Activated CD8-positive, alpha-beta T cell treated with anti-CD3 and anti-CD28 coated beads for 36 hours (primary cell): ENCODE results near the gene NFIA. TPM values are rescaled to one million over a fixed set of nuclear protein-coding genes. Genes with fewer than 3 reads are reported as not detected.

Experiments used
- ATAC-seq: fragments of 200-7000 bp; cut with Tn5 transposase; one replicate; pipeline ENCODE4 v1.10.0; 2021; ENCODE audit warnings: mild to moderate bottlenecking, moderate library complexity
- CTCF ChIA-PET: fragments of 350-600 bp; sonication (Branson Sonifier 250); formaldehyde crosslinking; loops from one replicate; lab custom pipeline; 2021; ENCODE audit warnings: antibody characterized with exemption; lab: Charles Lee
- POLR2A ChIA-PET: fragments of 350-600 bp; sonication (Branson Sonifier 250); formaldehyde crosslinking; loops from one replicate; lab custom pipeline; 2021; ENCODE audit warnings: antibody characterized with exemption; lab: Charles Lee
- DNase-seq: peaks from one replicate; pipeline ENCODE4 v3.0.0-alpha.2; 2020
- H3K27ac Mint-ChIP-seq: one replicate; pipeline ENCODE4 v1.8.0; 2021; ENCODE audit warnings: mild to moderate bottlenecking, mixed read lengths
- H3K27me3 Mint-ChIP-seq: one replicate; pipeline ENCODE4 v1.8.0; 2021; ENCODE audit warnings: mixed read lengths
- H3K36me3 Mint-ChIP-seq: one replicate; pipeline ENCODE4 v1.8.0; 2021; ENCODE audit warnings: low read depth, mixed read lengths
- H3K4me1 Mint-ChIP-seq: one replicate; pipeline ENCODE4 v1.8.0; 2021; ENCODE audit warnings: low read depth, mixed read lengths
- H3K4me3 Mint-ChIP-seq: one replicate; pipeline ENCODE4 v1.8.0; 2021; ENCODE audit warnings: mild to moderate bottlenecking, moderate library complexity, mixed read lengths
- H3K9me3 Mint-ChIP-seq: one replicate; pipeline ENCODE4 v1.8.0; 2021; ENCODE audit warnings: mixed read lengths
- intact Hi-C: fragments of 100-400 bp; cut with micrococcal nuclease; formaldehyde crosslinking; loops from one replicate; pipeline ENCODE4 v1.10.0; 2022
- total RNA-seq, 2 experiments: library from RNA; stranded (reverse); gene quantifications; one replicate each; pipeline ENCODE4 v1.2.3, GENCODE V29; 2021
- TF ChIP-seq, protein P1 (sequence below): fragments of 200-600 bp; IDR thresholded peaks from one replicate; pipeline ENCODE4 v1.8.0; 2022; ENCODE audit warnings: antibody characterized with exemption, mild to moderate bottlenecking

Gene NFIA
- total RNA-seq, 2 experiments from 2014 or later, result 1.9 to 2.4 TPM

- CTCF ChIA-PET, result no interaction called here
- Mint-ChIP-seq H3K4me3 (no peak overlapping the region), H3K36me3 (no peaks in the 10 kb centered on the region), H3K27me3 (no peaks in the 10 kb centered on the region), H3K27ac (no peak overlapping the region), H3K4me1 (no peaks in the 10 kb centered on the region), H3K9me3 (no peaks in the 10 kb centered on the region)
- ATAC-seq (no peak), DNase-seq (no peak)
- POLR2A ChIA-PET, result no interaction called here
- intact Hi-C loops, result no loop called here
- TF ChIP-seq, protein P1, sequence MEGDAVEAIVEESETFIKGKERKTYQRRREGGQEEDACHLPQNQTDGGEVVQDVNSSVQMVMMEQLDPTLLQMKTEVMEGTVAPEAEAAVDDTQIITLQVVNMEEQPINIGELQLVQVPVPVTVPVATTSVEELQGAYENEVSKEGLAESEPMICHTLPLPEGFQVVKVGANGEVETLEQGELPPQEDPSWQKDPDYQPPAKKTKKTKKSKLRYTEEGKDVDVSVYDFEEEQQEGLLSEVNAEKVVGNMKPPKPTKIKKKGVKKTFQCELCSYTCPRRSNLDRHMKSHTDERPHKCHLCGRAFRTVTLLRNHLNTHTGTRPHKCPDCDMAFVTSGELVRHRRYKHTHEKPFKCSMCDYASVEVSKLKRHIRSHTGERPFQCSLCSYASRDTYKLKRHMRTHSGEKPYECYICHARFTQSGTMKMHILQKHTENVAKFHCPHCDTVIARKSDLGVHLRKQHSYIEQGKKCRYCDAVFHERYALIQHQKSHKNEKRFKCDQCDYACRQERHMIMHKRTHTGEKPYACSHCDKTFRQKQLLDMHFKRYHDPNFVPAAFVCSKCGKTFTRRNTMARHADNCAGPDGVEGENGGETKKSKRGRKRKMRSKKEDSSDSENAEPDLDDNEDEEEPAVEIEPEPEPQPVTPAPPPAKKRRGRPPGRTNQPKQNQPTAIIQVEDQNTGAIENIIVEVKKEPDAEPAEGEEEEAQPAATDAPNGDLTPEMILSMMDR, result no peak
Measured at GRCh38 chr1:61120998-61121397, 38.6 kb downstream of the NFIA start.

DNA sequence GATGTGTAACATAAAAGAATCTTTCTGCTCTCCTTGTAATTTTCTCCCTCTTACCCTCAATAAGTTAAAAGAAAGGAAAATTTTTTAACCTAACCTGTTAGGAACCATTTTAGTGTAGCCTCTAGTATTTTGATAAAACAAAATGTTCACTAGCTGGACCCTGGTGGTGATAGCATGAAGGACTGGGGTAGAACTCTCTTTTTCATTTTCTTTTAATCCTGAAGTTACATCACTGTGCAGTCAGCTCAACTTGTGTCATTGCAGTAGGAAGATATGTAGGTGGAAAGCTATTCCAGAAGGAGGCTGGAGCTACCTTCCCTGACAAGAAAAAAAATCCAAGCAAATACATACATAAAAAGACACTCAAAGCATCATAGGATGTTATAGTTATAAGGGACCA lies 39.3 kb downstream of the NFIA start:
- intact Hi-C loops, result no loop called here
- no peak overlapping the region for H3K27ac Mint-ChIP-seq
- TF ChIP-seq, protein P1, result no peak

GRCh38 chr1:61122389-61122788 lies 40.0 kb downstream of the NFIA start:
- Mint-ChIP-seq H3K4me3 (no peak overlapping the region), H3K4me1 (no peaks in the 10 kb centered on the region), H3K27me3 (no peaks in the 10 kb centered on the region), H3K27ac (no peak overlapping the region), H3K9me3 (no peaks in the 10 kb centered on the region), H3K36me3 (no peaks in the 10 kb centered on the region)
- TF ChIP-seq, protein P1, result no peak
- ChIA-PET CTCF (no interaction called here), POLR2A (interaction anchor here (1.4 kb wide), 1 partner anchor 18 kb away, joined by 3 read pairs; no protein-coding TSS in a partner anchor)
- ATAC-seq (no peak), DNase-seq (no peak)
- intact Hi-C loops, result no loop called here

More for the DNA sequence above, 39.3 kb downstream of the NFIA start:
- Mint-ChIP-seq H3K36me3 (no peaks in the 10 kb centered on the region), H3K4me1 (no peaks in the 10 kb centered on the region), H3K27me3 (no peaks in the 10 kb centered on the region), H3K4me3 (no peak overlapping the region), H3K9me3 (no peaks in the 10 kb centered on the region)
- CTCF ChIA-PET, result no interaction called here
- no peak for ATAC-seq
- POLR2A ChIA-PET, result interaction anchor here (1.4 kb wide), 1 partner anchor 19 kb away, joined by 3 read pairs; no protein-coding TSS in a partner anchor
- DNase-seq, result no peak

GRCh38 chr1:61123326-61123725 lies 41.0 kb downstream of the NFIA start:
- H3K4me1 Mint-ChIP-seq, result no peaks in the 10 kb centered on the region
- CTCF ChIA-PET, result no interaction called here

DNA sequence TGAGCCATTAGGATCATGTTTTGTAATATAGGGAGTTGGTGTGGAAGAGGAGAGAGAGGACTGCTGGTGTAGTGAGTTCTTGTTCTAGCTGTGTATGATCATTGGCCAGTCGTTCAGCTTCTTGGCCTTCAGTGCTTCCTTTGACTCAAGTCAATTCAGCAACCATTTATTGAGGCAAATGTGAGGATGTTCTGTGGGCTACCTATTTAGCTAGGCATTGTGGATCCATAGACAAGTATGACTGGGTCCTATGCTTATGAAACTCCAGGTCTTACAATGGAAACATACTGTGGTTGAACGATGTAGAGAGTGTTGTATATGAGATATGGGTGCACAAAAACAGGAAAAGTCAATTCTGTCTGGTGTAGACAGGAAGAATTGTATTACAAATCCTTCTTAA lies 41.7 kb downstream of the NFIA start:
- H3K36me3 Mint-ChIP-seq, result no peaks in the 10 kb centered on the region
- H3K9me3 Mint-ChIP-seq, result no peaks in the 10 kb centered on the region
- TF ChIP-seq, protein P1, result no peak
- no peak overlapping the region for H3K4me3 Mint-ChIP-seq
- DNase-seq (no peak), ATAC-seq (no peak)
- POLR2A ChIA-PET, result no interaction called here
- CTCF ChIA-PET, result interaction anchor here (2.4 kb wide), 1 partner anchor 74 kb away, joined by 10 read pairs; no protein-coding TSS in a partner anchor
- no peak overlapping the region for H3K27ac Mint-ChIP-seq
- no peaks in the 10 kb centered on the region for H3K27me3 Mint-ChIP-seq
- intact Hi-C loops, result no loop called here
- H3K4me1 Mint-ChIP-seq, result no peaks in the 10 kb centered on the region

More at GRCh38 chr1:61123326-61123725, 41.0 kb downstream of the NFIA start:
- Mint-ChIP-seq H3K27ac (no peak overlapping the region), H3K4me3 (no peak overlapping the region), H3K27me3 (no peaks in the 10 kb centered on the region), H3K9me3 (no peaks in the 10 kb centered on the region), H3K36me3 (no peaks in the 10 kb centered on the region)
- POLR2A ChIA-PET, result interaction anchor here (1.4 kb wide), 1 partner anchor 17 kb away, joined by 3 read pairs; no protein-coding TSS in a partner anchor
- DNase-seq (no peak), ATAC-seq (no peak)
- intact Hi-C loops, result no loop called here
- TF ChIP-seq, protein P1, result no peak
